C4-2B (cell line): ENCODE data around the gene CDH19.

Source experiments
- CTCF ChIP-seq: fragments of 450-650 bp; conservative IDR thresholded peaks from 2 replicates; pipeline ENCODE4 v1.5.1; 2017; ENCODE audit warnings: mild to moderate bottlenecking
- ZFX ChIP-seq: fragments of 450-650 bp; IDR thresholded peaks from 2 replicates; pipeline ENCODE4 v1.6.1; 2017

DNA sequence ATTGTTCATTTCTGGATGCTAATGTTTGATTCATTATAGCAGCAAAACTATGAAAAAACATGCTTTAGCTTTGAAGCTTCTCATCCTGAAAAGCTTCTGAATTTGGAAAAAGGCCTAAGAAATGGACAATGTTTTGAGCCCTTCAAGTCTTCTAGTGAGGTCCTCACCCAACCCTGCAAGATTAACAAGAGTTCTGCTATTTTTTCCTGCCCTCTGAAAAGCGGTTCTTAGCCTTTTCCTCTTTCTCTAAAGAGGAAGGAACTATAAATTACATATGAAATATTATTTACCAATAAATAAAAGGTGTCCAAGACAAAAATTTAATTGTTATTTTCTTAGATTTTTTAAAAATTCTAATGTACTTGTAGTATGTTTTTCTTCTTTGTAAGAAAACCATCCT, 19.9 kb upstream of the CDH19 start:
- TF ChIP-seq CTCF (no peak), ZFX (no peak)
